GM19438 (cell line): ENCODE data around the gene DYRK1B.
"Not testable (repeated sequence)": the region's sequence is repeated elsewhere in the genome, so short reads cannot be mapped to it uniquely, and the experiment has no call there.

Experiments
- ATAC-seq: cut with Tn5 transposase; IDR thresholded peaks from one replicate; pipeline ENCODE4 v1.9.1; 2021; ENCODE audit warnings: low read depth; ENCODE audit not compliant: unreplicated experiment

DYRK1B gene

DNA sequence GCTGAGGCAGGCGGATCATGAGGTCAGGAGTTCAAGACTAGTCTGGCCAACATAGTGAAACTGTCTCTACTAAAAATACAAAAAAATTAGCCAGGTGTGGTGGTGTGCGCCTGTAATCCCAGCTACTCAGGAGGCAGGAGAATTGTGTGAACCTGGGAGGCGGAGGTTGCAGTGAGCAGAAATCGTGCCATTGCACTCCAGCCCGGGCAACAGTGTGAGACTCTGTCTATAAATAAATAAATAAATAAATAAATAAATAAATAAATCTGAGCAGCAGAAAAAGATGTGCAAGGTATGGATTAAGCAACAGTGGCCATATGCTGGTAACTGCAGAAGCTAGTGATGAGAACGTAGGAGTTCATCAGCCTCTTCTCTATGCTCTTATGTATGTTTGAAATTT is 19.9 kb downstream of the DYRK1B start:
- not testable (repeated sequence) for ATAC-seq

DNA sequence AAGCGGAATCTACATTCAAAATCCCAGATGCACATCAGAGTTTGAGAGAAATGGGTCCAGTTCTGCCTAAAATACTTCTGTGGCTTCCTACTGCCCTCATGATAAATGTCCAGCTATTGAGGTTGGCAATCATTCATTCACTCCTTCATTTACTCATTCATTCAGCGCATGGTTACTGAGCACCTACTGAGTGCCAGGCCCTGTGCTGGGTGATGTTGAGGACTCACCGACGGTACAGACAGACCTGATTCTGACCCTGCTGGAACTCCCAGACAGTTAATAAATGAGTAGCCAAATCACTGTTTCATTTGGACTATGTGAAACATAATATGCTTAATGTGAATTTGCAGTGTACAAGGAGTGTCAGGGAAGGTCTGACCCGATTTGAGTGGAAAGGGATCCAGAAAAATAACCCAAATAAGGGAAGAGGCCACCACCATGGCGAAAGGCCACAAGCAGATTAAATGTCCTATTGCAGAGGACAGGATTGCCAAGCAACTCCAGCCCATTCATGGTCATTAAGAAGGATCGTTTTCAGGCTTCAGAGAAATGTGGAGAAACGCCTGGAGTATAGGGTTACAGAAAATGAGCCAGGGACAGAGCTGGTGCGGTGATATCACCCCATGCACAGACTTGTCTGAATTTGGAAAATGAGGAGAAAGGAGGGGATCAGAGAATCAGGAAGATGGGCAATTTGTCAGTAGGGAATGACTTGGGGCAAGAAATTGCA is 20.5 kb downstream of the DYRK1B start:
- no peak for ATAC-seq

DNA sequence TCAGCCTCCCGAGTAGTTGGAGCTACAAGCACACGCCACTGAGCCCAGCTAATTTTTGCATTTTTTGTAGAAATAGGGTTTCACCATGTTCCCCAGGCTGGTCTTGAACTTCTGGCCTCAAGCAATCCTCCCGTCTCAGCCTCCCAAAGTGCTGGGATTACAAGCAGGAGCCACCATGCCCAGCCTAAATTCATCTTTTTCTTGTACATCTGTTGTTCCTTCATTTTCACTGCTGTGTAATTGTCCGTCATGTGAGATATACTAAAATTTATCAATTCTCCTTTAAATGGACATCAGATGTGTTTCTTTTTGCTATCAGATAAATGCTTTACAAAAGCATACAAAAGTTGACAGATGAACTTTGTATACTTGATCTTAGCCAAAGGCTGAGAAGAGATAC is 22.9 kb downstream of the DYRK1B start:
- ATAC-seq: no peak

DNA sequence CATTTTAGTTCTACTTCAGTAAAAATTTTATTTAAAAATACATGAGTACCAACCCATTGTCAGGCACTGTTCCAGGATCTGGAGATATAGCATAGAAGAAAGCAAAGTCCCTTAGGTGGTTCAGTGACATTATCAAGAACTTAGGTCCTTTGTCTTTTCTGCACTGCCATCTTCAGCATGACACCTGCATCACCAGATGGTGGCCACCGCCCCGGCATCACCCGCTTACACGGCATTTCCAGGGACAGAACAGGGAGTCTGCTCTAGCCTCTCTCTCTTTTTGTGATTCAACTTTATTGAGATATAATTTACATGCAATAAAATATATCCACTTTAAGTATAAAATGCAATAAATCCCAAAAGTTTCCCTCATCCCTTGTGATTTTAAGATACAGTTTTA is 23.5 kb downstream of the DYRK1B start:
- no peak for ATAC-seq

DNA sequence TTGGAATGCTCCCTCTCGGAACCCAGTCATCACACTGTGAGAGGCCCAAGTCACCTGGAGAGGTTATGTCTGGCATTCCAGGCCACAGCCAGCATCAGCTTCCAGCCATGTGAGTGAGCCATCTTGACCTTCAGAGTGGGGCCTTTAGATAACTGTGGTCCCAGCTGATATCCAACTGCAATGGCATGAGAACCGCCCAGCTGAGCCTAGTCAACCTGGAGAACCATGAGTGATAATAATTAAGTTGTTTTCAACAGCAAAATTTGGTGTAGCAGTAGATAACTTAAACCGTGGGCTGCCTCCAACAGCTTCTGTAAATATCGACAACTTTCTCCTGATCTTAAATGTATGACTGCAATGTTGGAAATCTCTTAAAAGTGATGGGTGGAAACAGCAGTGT is 24.6 kb downstream of the DYRK1B start:
- ATAC-seq: no peak

DNA sequence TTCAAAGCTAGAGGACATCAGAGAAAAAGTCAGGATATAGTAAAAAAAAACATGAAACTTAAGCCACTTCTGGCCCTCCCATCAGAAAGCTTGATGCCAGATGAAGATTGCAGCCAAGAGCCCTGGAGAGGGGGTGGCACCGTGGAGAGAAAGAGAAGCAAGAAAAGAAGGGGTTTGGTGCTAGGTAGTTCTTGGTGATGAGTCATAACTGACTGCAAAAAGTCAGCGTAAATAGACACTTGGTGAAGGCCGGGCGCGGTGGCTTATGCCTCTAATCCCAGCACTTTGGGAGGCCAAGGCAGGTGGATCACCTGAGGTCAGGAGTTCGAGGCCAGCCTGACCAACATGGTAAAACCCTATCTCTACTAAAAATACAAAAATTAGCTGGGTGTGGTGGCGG is 25.3 kb downstream of the DYRK1B start:
- ATAC-seq: not testable (repeated sequence)

DNA sequence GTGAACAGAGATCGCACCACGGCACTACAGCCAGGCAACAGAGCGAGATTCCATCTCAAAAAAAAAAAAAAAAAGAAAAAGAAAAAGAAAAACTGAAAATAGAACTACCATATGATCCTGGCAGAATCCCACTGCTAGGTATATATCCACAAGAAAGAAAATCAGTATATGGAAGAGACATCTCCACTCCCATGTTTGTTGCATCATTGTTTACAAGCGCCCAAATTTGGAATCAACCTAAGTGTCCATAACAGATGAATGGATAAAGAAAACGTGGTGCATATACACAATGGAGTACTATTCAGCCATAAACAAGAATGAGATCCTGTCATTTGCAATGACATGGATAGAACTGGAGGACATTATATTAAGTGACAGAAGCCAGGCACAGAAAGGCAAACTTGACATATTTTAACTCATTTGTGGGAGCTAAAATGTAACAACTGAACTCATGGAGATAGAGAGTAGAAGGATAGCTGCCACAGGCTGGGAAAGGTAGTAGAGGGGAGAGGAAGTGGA is 26.1 kb downstream of the DYRK1B start:
- no peak for ATAC-seq

DNA sequence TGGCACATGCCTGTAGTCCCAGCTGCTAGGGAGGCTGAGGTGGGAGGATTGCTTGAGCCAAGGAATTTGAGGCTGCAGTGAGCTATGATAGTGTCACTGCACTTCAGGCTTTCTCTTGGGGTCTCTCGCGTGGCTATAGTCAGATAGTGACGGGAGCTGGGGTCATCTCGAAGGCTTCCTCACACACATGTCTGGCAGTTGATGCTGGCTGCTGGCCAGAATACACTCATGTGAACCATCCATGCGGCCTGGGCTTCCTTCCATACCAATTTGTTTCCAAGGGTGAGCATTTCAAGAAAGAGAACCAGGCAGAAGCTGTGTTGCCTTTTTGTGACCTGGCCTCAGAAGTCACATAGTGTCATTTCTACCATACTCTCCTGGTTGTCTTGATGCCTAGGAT is 28.9 kb downstream of the DYRK1B start:
- ATAC-seq: no peak

DNA sequence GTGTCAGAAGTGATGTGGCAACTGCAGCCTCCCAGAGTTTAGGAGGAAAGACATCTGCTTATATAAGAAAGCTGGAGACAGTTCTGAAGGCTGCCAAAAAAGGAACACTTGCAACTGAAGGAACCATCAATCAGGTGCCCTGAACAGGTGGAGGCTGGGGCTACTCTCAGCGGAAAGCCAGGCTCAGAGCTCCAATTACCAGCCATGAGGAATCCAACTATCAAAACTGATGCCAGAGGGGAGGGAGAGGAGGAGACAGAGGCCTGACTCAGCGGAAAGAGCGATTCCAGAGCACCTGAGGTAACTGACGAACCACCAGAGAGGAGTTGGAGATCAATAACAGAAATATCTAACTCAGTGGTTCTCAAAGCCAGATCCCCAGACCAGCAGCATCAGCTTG is 31.0 kb downstream of the DYRK1B start:
- no peak for ATAC-seq

DNA sequence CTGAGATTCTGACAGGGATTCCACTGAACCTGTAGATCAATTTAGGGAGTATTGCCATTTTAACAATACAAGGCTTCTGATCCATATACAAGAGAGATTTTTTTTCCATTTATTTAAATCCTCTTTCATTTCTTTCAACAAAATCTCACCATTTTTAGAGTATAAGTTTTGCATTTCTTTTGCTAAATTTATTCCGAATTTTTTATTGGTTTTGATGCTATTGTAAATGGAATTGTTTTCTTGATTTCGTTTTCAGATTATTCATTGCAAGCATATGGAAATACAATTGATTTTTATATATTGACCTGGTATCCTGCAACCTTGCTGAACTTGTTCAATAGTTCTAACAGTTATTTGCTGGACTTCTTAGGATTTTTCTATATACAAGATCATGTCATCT is 36.9 kb downstream of the DYRK1B start:
- ATAC-seq: no peak

DNA sequence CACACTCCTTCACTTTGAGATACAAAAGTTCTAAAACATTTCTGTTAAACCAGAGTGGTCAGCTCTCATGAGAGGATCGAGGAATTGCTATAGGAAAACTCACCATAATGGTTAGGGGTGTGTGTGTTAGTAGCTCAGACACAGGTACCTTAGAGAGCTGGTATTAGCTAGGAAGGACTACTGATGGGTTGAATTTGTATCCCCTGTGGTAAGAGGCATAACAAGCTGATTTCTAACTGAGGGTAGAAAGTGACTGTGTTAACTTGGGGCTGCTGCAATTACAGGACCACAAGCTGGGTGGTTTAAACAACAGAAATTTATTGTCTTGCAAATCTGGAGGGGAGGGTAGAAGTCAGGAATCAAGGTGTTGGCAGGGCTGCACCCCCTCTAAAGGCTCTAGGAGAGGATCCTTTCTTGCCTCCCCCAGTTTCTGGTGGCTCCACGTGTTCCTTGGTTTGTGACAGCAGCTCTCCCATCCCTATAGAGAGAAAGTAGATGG is 37.9 kb downstream of the DYRK1B start:
- ATAC-seq: no peak

DNA sequence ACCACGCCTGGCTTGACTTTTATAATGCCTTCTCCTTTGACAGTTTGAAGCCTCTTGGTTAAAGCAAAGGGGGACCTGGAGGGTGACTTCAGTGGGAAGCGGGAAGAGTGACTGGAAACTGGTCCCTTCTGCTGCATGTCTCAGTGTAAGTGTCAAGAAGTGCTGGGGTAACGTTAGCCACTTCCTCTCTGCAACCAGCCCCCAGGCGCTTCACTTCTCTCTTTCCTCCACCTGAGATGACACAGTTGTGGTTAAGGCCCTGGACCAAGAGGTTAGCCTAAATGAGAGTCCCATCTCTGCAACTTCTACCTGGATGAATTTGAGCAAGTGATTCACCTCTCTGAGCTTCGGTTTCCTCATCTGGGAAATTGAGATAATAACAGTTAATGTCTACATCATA is 39.0 kb downstream of the DYRK1B start:
- no peak for ATAC-seq

DNA sequence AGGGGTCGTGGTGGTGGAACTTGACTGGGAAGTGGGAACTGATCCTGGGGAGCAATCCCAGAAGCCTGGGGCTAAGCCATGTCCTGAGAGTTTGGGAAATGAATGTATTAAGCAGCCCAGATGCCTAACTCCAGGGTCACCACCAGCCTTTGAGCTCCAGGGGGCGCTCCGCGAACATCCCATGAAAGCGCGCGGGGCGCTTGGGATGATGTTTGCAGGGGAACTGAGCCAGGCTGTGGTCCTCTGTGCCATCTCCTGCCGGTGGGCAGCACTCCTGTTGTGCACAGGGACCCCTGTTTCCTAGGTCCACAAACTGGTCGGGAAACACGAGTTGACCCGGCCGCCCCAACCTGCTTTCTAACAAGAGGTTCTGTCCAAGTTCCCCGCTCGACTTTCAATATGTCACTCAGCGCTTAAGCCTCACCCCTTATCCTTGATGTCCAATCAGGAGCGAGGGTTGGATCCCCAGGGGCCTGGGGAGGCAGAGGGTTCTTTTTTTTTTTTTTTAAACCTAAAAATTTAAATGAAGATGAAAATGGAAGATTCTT is 40.9 kb downstream of the DYRK1B start:
- no peak for ATAC-seq

DNA sequence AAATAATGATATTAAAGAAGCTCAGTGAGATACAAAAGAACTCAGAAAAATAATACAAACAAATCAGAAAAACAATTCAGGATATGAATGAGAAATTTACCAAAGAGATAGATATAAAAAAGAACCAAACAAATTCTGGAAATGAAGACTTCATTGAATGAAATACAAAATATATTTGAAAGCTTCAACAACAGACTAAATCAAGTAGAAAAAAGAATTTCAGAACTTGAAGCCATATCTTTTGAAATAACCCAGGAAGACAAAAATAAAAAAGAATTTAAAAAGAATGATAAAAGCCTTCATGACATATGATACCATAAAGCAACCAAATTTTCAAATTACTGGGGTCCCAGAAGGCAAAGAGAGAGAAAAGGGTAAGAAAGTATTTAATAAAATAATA is 45.7 kb downstream of the DYRK1B start:
- no peak for ATAC-seq

DNA sequence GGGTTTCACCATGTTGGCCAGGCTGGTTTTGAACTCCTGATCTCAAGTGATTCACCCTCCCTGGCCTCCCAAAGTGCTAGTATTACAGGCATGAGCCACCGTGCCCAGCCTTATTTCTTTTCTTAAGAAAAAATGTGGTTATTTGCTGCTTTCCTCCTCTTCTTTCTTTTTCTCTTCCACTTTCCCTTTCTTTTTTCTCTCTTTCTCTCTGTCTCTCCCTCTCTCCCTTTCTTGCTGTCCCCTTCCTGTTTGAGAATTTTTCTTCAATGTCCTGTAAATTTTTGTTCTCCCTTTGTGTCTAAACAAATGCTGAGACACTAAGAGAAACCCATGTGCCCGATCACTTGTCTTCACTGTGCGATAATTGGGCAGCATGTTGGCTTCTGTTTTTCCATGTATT is 53.1 kb downstream of the DYRK1B start:
- ATAC-seq: no peak

DNA sequence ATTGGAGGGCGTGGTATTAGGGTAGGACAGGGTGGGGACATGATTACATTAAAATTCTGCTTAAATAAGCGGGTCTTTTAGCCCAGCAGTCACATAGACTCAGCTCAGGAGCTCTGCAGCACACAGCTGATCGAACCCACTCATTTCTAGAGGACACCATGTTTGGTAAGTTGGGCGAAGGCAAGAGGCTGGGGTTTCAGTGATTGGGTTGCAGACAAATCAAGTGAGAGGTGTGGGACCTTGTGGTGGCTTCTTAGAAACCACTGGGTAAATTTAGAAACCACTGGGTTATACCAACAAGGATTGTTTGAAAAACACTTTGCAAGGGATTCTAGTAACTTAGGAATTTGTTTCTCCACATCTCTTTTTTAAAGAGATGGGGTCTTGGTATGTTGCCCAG is 55.2 kb downstream of the DYRK1B start, which contains the start of gene LEUTX:
TSS of gene LEUTX (plus strand) at position 92 of the 400 bp plus-strand sequence. CDS start at position 159, 67 bp downstream.
- ATAC-seq: no peak
